ENCODE measurements around the gene LMTK2.

Gene LMTK2

GRCh38 chr7:98240961-98241673 lies 134.5 kb downstream of the LMTK2 start:
- peak; percentile 9 for DNase-seq

DNA sequence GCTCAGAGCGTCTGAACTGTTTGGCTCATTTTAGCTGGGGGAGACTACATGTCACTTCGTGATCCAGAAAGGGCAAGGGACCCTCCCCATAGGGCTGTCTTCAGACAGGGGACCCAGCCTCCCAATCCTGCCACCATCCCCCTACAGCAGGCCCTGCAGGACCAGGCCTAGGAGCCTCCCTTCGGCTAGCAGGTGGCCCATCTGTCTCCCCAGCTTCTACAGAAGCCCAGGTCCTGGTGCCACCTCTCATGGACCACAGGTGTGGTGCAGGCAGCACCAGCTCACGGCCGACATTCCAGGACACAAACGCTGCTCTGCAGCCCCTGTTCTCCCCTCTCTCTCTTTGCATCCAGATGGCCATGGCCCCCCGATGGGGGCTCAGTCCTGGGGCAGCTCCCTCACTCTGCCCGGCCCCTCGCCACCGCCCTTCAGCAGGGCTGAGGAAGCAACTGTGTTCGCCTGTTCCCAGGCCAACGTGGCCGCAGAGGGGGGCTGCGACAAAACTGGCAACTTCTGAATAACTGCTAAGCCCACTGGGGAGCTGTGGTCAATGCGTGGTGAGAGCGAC lies 135.1 kb downstream of the LMTK2 start:
- DNase-seq: no peak

GRCh38 chr7:98242342-98242741 lies 135.7 kb downstream of the LMTK2 start:
- DNase-seq: no peak

- no peak for DNase-seq
These were observed 136.3 kb downstream of the LMTK2 start for GRCh38 chr7:98242934-98243333.

- DNase-seq: no peak
These were observed 138.2 kb downstream of the LMTK2 start for GRCh38 chr7:98244871-98245270.

- DNase-seq: no peak
These were observed 141.5 kb downstream of the LMTK2 start for GRCh38 chr7:98248156-98248555.

GRCh38 chr7:98249106-98249505 lies 142.4 kb downstream of the LMTK2 start:
- no peak for DNase-seq

DNA sequence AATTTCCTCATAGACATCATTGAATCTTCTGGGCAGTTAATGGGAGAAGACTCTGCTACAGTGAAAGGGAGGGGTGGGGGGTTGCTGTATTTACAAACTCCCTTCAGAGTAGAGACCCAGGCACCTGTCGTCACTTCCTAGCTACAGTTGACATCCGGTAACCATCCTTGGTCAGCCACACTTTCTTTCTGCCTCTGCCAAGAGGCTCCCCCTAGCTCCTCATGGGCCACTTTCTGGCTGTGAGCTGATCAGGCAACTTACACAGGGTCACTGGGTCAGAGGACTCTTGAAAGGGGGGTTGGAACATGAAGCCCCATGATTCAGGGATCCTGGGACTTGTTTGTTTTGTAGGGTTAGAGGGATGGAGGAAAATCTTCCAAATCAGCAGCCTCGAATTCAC lies 144.1 kb downstream of the LMTK2 start:
- DNase-seq: peak; percentile 74

DNA sequence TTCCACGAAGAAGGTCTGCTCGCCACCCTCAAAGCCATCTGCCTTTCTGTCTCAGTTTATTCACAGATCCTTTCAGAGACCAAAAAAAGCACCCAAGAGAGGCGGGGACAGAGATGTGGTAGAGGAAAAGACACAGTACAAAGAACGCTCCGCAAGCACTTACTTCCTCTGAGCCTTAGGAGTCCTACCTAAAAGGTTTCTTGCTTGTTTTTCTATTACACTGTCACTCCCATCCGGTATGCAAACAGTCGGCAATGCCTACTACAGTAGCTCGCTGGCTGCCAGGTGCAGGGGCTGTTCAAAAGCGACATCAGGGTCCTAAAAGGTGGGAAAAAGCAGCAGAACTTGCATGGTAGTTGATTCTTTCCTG lies 144.6 kb downstream of the LMTK2 start:
- peak; percentile 74 for DNase-seq

- peak; percentile 88 for DNase-seq
These were observed 145.2 kb downstream of the LMTK2 start, which contains the start of gene TECPR1 for GRCh38 chr7:98251601-98252424. TSS of gene TECPR1 (minus strand) at chr7:98252232. CDS start at chr7:98246146, 6,086 bp downstream.

- no peak for DNase-seq
These were observed 145.9 kb downstream of the LMTK2 start for GRCh38 chr7:98252425-98253054.

DNA sequence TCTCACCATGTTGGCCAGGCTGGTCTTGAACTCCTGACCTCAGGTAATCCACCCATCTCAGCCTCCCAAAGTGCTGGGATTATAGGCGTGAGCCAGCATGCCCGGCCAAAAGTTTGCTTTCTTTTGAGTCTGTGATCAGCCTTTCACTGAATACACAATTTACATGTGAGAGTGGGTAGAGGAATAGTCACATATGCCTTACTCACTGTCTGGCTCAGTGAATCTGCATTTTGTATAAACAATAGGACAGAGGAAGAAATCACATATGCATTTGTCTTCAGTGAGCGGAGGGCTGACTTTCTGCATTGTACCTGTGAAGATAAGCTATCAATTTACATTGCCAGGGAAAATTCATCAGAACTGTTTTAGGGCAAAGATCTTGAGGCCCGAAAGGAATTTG lies 147.9 kb downstream of the LMTK2 start:
- no peak for DNase-seq

- DNase-seq: peak; percentile 52
These were observed 148.4 kb downstream of the LMTK2 start for GRCh38 chr7:98254951-98255610.

DNA sequence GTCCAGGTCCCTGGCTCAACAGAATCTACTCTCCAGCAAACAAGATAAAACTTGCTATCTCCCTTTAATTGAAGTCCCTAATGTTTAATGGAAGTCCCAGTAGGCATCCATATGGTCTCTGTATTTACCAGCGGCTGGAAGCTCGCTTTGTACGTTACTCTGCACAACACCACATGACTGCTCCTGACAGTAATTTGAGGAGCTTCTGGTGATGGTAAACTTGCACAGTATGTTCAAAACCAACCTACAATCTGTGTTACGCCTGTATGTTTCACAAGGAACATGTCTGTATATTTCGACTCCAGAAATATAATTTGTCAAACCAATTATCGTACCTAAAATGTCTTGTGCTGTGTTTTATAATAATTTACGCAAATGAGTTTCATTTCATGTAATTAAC lies 149.8 kb downstream of the LMTK2 start:
- DNase-seq: no peak

GRCh38 chr7:98257701-98258100 lies 151.0 kb downstream of the LMTK2 start:
- no peak for DNase-seq

Measured in CD4-positive, alpha-beta T cell treated with Interleukin-21 for 1 hour (primary cell).